ENCODE measurements around the gene GFOD2.
"Not testable (repeated sequence)": the region's sequence is repeated elsewhere in the genome, so short reads cannot be mapped to it uniquely, and the experiment has no call there.

Gene GFOD2

DNA sequence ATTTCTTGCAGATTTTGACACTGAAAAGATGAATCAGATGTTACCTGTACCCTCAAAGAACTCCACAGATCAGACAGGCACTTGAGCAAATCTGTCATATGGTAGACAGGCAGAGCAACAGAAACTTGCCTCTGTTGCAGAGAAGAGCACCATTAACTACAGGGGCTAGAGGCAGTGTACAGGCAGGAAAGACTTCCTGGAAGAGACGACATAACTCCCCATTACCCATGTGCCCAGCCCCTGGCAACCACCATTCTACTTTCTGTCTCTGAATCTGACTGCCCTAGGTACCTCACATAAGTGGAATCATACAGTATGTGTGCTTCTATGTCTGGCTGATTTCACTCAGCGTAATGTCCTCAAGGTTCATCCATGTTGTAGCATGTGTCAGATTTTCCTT, 15.5 kb downstream of the GFOD2 start:
- peaks cover 4% of the 10 kb centered on the region; the same call in 1 of the 2 replicates for H3K4me1 ChIP-seq (ENCODE audit: insufficient read depth, low read length)
- 0 out of 2 replicates have a peak, but pooled peaks cover 2% of the 10 kb centered on the region for H3K9me3 ChIP-seq (ENCODE audit: control insufficient read depth, insufficient read depth, low read length)
- no peak overlapping the region for H3K9ac ChIP-seq (ENCODE audit: low read depth, low read length)
- H3K36me3 ChIP-seq (ENCODE audit: insufficient read depth, low read length), result no peaks in the 10 kb centered on the region

DNA sequence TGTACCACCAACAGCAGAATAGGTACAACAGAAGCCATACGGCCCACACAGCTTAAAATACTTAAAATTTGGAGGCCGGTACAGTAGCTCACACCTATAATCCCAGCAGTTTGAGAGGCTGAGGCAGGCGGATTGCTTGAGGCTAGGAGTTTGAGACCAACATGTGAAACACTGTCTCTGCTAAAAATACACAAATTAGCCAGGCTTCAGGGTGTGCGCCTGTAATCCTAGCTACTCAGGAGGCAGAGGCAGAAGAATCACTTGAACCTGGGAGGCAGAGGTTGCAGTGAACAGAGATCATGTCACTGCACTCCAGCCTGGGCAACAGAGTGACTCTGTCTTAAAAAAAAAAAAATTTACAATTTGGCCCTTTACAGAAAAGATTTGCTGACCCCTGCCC, 17.0 kb downstream of the GFOD2 start:
- Histone ChIP-seq H3K9me3 (ENCODE audit: control insufficient read depth, insufficient read depth, low read length) (0 out of 2 replicates have a peak, but pooled peaks cover 2% of the 10 kb centered on the region), H3K9ac (ENCODE audit: low read depth, low read length) (no peak overlapping the region), H3K4me1 (ENCODE audit: insufficient read depth, low read length) (no peaks in the 10 kb centered on the region), H3K36me3 (ENCODE audit: insufficient read depth, low read length) (no peaks in the 10 kb centered on the region)

DNA sequence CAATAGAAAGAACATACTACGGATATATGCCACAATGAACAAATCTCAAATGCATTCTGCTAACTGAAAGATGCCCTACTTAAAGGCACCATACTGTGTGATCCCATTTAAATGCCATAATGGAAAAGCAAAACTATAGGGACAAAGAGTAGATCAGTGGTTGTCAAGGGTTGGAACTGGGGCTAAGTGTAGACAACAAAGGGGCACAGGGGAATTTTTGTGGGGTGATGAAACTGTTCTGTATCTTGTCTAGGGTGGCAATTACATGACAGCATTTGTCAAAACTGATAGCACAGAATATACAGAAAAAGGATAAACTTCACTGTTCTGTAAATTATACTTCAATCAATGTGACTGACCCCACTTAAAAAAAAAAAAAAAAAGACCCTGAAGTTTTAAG, 17.7 kb downstream of the GFOD2 start:
- Histone ChIP-seq H3K9me3 (ENCODE audit: control insufficient read depth, insufficient read depth, low read length) (0 out of 2 replicates have a peak, but pooled peaks cover 2% of the 10 kb centered on the region), H3K36me3 (ENCODE audit: insufficient read depth, low read length) (no peaks in the 10 kb centered on the region), H3K9ac (ENCODE audit: low read depth, low read length) (no peak overlapping the region), H3K4me1 (ENCODE audit: insufficient read depth, low read length) (no peaks in the 10 kb centered on the region)

DNA sequence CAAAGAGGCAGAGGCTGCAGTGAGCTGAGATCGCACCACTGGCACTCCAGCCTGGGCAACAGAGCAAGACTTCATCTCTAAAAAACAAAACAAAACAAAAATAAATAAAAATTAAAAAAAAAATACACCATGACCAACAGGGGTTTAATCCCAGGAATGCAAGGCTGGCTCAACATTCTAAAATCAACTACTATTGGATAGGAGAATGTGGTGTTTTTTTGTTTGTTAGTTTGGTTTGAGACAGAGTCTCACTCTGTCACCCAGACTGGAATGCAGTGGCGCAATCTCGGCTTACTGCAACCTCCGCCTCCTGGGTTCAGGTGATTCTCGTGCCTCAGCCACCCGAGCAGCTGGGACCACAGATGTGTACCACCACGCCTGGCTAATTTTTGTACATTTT, 19.9 kb downstream of the GFOD2 start:
- H3K9ac ChIP-seq (ENCODE audit: low read depth, low read length), result no peak overlapping the region
- no peaks in the 10 kb centered on the region for H3K36me3 ChIP-seq (ENCODE audit: insufficient read depth, low read length)
- H3K4me1 ChIP-seq (ENCODE audit: insufficient read depth, low read length), result no peaks in the 10 kb centered on the region
- 0 out of 2 replicates have a peak, but pooled peaks cover 2% of the 10 kb centered on the region for H3K9me3 ChIP-seq (ENCODE audit: control insufficient read depth, insufficient read depth, low read length)

DNA sequence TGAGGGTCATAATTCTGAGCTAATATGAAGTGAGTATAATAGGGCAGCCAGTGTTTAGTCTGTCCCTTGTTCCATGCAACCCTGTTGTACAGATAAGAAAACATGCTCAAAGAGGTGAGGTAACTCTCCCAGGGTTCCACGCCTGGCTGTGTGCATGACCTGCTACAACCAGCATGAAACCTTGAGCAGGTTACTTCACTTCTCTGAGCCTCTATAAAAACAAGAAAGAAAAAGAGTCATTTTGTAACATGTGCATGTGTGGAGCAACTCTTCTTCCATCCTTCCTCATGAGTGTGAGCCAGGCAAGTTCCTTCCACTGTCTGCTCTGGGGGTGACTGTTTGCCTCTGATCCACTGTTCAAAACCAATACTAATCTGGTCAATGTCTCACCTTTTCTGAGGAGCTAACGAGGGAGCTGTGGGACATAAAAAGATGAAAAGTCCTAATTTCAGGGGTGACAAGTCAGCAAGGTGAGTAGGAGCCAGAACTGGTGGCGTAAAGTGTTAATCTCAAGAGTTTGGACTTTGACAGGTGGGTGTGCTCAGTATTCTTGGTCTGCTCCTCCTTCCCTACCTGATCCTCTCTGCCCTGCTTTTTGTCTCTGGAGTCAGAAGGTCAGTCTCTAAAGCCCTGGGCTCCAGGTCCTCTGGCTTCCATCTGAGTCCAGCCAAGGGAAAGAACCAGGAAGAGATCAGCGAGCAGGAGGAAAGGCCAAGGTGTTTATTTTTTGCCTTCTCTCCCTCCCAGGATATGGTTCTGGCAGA, 21.5 kb downstream of the GFOD2 start:
- no peaks in the 10 kb centered on the region for H3K36me3 ChIP-seq (ENCODE audit: insufficient read depth, low read length)
- 0 out of 2 replicates have a peak, but pooled peaks cover 2% of the 10 kb centered on the region for H3K9me3 ChIP-seq (ENCODE audit: control insufficient read depth, insufficient read depth, low read length)
- H3K9ac ChIP-seq (ENCODE audit: low read depth, low read length), result no peak overlapping the region
- no peaks in the 10 kb centered on the region for H3K4me1 ChIP-seq (ENCODE audit: insufficient read depth, low read length)

DNA sequence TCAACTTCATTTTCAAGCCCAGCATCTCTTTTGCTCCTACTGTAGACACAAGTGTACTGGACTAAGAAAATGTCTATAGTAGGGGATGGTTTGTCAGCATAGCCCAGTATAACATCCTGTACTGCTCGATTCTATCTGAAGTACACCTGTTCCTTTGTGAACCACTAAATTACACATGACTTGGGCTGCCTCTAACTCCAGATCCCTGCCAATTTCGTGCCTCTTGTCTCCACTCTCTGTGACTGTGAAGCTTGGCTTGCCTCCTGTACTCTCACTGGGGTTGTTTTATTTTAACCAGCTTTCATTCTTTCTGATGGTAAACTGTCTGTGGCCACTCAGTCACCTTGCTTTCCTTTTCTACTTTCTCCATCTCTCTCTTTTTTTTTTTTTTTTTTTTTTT, 24.5 kb downstream of the GFOD2 start:
- no peaks in the 10 kb centered on the region for H3K4me1 ChIP-seq (ENCODE audit: insufficient read depth, low read length)
- H3K9ac ChIP-seq (ENCODE audit: low read depth, low read length), result no peak overlapping the region
- no peaks in the 10 kb centered on the region for H3K9me3 ChIP-seq (ENCODE audit: control insufficient read depth, insufficient read depth, low read length)
- no peaks in the 10 kb centered on the region for H3K36me3 ChIP-seq (ENCODE audit: insufficient read depth, low read length)

DNA sequence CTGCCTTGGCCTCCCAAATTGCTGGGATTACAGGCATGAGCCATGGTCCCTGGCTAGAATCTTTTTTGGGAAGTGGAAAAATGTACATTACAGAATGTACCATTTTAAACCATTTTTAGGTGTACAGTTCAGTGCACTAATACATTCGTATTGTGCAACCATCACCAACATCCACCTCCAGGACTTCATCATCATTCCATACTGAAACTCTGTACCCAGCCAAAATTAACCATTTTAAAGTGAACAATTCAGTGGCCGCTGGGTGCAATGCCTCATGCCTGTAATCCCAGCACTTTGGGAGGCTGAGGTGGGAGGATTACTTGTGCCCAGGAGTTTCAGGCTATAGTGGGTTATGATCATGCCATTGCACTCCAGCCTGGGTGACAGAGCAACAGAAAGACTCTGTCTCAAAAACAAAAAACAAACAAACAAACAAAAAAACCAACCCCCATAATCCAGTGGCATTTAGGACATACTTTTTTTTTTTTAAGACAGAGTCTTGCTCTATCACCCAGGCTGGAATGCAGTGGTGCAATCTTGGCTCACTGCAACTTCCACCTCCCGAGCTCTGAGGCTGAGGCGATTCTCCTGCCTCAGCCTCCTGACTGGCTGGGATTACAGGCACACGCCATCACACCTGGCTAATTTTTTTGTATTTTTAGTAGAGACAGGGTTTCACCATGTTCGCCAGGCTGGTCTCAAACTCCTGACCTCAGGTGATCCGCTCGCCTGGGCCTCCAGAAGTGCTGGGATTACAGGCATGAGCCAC, 25.4 kb downstream of the GFOD2 start:
- H3K4me1 ChIP-seq (ENCODE audit: insufficient read depth, low read length); H3K36me3 ChIP-seq (ENCODE audit: insufficient read depth, low read length); H3K9me3 ChIP-seq (ENCODE audit: control insufficient read depth, insufficient read depth, low read length); H3K9ac ChIP-seq (ENCODE audit: low read depth, low read length): not testable (repeated sequence)

DNA sequence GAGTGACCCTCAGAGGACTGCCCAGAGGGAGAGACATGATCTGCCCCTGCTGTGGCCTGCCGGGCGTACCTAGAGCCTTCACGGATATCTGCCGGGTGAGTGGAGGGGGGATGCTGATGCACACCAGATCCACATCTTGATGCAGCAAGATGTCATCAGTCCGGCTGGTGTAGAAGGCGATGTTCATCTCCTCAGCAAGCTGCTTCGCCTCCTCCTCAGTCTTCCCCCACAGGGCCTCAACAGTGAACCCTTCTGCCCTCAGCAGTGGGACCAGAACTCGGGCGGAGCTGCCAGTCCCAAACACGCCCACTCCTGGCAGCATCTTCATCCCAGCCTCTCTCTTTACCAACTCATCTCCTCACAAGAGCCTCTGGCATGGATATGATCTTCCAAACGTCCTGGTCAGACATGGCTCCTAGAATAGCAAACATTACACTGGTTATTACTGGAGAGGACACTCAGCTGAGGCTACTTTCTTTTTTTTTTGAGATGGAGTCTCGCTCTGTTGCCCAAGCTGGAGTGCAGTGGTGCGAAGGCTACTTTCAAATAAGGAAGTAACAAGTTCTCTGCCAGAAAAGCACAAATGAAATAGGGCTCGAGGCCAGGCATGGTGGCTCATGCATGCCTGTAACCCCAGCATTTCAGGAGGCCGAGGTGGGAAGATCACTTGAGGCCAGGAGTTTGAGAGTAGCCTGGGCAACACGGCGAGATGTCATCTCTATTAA, 33.6 kb downstream of the GFOD2 start:
- Histone ChIP-seq H3K9me3 (ENCODE audit: control insufficient read depth, insufficient read depth, low read length) (no peaks in the 10 kb centered on the region), H3K36me3 (ENCODE audit: insufficient read depth, low read length) (peaks cover 6% of the 10 kb centered on the region), H3K9ac (ENCODE audit: low read depth, low read length) (no peak overlapping the region), H3K4me1 (ENCODE audit: insufficient read depth, low read length) (no peaks in the 10 kb centered on the region)

DNA sequence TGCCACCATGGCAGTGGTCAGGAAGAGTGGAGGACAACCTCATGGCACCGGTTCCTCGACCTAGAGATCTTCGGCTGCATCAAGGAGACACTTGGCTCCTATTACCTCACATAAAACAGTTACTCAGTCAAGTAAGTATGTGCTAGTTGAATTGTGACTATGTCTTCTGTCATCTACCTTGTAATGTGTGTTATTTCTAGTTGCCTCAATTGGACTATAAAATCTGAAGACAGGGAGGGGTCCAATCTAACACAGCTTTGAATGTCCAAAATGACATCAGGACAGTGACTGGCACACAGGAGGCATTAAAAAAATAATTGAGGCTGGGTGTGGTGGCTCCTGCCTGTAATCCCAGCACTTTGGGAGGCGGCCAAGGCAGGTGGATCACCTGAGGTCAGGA, 35.3 kb downstream of the GFOD2 start:
- Histone ChIP-seq H3K9ac (ENCODE audit: low read depth, low read length) (no peak overlapping the region), H3K4me1 (ENCODE audit: insufficient read depth, low read length) (no peaks in the 10 kb centered on the region), H3K36me3 (ENCODE audit: insufficient read depth, low read length) (peaks cover 6% of the 10 kb centered on the region), H3K9me3 (ENCODE audit: control insufficient read depth, insufficient read depth, low read length) (no peaks in the 10 kb centered on the region)

DNA sequence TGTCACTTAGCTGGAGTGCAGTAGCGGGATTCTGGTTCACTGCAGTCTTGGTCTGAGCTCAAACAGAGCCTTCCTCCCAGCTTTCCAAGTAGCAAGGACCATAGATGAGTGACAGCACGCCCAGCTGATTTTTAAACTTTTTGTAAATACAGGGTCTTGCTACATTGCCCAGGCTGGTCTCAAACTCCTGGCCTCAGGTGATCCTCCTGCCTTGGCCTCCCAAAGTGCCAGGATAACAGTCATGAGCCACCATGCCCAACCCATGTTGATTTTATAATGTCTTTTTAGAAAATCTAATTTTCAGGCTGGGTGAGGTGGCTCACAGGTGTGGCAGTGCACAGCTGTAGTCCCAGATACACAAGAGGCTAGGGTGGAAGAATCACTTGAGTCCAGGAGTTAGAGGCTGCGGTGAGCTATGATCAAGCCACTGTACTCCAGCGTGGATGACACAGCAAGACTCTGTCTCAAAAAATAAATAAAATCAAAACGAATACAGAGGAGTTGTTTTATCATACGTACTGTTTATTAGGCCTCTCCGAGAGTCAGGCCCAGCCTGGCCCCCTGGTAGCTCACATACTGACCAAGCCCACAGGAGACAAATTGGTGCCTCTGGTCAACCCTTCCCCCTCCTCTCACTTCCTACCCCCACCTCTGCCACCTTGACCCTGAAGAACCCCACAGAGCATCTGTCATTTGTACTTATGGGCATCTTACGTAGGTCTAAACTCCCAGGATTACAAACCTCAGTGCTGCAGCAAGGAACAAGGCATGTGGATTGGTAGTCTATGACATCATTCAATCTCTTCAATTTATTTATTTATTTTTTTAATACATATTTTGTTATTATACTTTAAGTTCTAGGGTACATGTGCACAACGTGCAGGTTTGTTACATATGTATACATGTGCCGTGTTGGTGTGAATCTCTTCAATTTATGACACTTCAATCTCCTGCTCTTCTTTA, 38.9 kb downstream of the GFOD2 start:
- H3K36me3 ChIP-seq (ENCODE audit: insufficient read depth, low read length), result peaks cover 5% of the 10 kb centered on the region
- no peaks in the 10 kb centered on the region for H3K9me3 ChIP-seq (ENCODE audit: control insufficient read depth, insufficient read depth, low read length)
- H3K9ac ChIP-seq (ENCODE audit: low read depth, low read length), result no peak overlapping the region
- H3K4me1 ChIP-seq (ENCODE audit: insufficient read depth, low read length), result no peaks in the 10 kb centered on the region

DNA sequence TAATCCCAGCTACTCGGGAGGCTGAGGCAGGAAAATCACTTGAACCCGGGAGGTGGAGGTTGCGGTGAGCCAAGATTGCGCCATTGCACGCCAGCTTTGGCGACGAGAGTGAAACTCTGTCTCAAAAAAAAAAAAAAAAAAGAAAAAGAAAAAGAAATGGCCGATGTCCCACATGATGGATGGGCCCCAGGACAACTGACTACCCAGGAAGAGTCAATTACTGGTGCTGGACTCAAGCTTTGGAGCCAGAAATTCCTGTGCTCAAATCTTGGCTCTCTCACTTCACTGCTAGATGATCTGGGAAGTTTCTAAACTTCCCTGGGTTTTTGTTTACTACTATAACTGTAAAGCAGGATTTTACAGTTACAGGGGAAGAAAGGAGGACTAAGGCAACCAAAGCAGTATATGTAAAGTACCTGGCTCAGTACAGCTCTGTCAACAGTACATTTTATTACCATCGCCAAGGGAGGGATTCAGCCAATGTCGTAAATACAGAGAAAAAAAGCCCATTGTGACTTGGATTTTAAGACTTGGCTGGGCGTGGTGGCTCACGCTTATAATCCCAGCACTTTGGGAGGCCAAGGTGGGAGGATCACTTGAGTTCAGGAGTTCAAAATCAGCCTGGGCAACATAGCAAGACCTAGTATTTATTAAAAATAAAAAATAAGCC, 40.6 kb downstream of the GFOD2 start:
- Histone ChIP-seq H3K36me3 (ENCODE audit: insufficient read depth, low read length) (peaks cover 3% of the 10 kb centered on the region; the same call in 1 of the 2 replicates), H3K9ac (ENCODE audit: low read depth, low read length) (no peak overlapping the region), H3K4me1 (ENCODE audit: insufficient read depth, low read length) (no peaks in the 10 kb centered on the region), H3K9me3 (ENCODE audit: control insufficient read depth, insufficient read depth, low read length) (no peaks in the 10 kb centered on the region)

DNA sequence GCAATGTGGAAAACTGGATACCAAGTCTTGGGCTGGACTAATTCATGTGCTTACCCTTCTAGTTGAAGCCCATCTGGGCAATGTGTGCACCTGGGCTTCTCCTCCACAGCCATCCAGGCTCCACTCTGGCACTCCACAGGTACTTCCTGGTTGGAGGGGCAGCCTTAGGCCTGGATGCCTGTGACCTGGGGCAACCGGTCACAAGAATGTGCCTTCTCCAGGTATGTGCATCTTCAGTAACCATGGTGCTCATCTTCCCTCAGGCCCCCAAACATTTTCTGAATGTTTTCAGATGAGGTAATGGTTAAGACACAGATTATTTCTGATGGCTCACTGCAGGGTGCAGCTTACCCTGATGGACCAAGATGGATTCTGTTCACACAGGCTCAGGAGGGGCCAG, 41.4 kb downstream of the GFOD2 start:
- H3K36me3 ChIP-seq (ENCODE audit: insufficient read depth, low read length), result peaks cover 3% of the 10 kb centered on the region; the same call in 1 of the 2 replicates
- no peaks in the 10 kb centered on the region for H3K9me3 ChIP-seq (ENCODE audit: control insufficient read depth, insufficient read depth, low read length)
- H3K9ac ChIP-seq (ENCODE audit: low read depth, low read length), result no peak overlapping the region
- H3K4me1 ChIP-seq (ENCODE audit: insufficient read depth, low read length), result no peaks in the 10 kb centered on the region

DNA sequence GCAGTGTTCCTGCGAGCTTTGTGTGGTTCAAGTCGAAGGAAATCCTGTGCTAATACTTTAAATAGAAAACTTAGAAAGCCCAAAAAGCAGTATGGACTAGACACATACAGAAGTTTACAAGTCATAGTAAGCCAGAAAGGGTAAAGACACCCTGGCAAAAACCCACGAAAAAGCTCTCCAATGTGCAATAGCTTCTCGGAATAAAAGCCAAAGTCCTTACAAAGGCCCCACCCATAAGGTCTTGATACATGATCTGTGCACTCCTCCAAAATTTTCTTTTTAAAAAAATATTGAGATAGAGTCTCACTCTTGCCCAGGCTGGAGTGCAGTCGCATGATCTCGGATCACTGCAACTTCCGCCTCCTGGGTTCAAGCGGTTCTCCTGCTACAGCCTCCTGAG, 42.2 kb downstream of the GFOD2 start:
- H3K9me3 ChIP-seq (ENCODE audit: control insufficient read depth, insufficient read depth, low read length), result no peaks in the 10 kb centered on the region
- no peaks in the 10 kb centered on the region for H3K4me1 ChIP-seq (ENCODE audit: insufficient read depth, low read length)
- H3K9ac ChIP-seq (ENCODE audit: low read depth, low read length), result no peak overlapping the region
- peaks cover 3% of the 10 kb centered on the region; the same call in 1 of the 2 replicates for H3K36me3 ChIP-seq (ENCODE audit: insufficient read depth, low read length)

Data from ES-I3 (cell line).